GM20431 (cell line): Measurements from ENCODE around the gene BEAN1.

Experiments
- in situ Hi-C: fragments of 300-500 bp; cut with MseI, MboI; formaldehyde crosslinking; loops from one replicate; pipeline ENCODE4 v1.15.0; 2020; ENCODE audit warnings: low sequenced_read_pairs; ENCODE audit not compliant: unreplicated experiment

Gene BEAN1

DNA sequence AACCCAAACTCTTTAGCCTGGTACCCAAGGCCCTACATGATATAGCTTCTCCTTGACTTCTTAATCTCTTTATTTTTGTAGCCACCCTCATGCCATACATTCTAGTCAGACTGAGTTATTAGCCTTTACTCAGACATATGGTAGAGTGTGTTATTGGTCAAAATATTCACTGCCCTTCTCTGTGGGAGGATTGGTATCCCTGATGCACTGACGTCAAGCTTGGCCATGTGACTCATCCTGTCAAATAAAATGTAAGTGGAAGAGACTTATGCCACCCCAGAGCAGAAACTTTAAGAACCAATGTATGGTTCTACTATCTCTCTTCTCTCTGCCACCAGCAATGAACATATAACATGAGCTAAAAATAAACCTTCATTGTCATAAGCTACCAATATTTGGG, 12.2 kb upstream of the BEAN1 start:
- in situ Hi-C loops: loop anchor here (25.0 kb wide), 3 partner anchors 172 to 447 kb away; partner anchors contain the start of gene CMTM2

DNA sequence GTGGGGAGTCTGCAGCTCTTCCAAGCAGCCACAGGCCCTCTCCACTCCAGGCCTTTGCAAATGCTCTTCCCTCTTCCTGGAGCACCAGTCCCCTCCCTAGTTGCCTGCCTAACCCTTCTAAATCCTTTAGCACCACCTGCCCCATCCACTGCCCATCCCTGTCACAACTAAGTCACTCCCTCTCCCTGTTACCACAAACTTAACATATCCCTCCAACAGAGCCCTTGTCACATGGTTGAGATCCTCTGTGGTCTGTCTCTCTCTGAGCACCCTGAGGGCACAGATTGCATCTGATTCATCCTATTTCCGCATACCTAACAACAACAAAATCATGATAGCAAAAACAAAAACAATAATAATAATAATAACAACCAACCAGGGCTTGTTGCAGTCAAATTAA, 11.0 kb upstream of the BEAN1 start:
- in situ Hi-C loops: loop anchor here (25.0 kb wide), 3 partner anchors 171 to 446 kb away; partner anchors contain the start of gene CMTM2

DNA sequence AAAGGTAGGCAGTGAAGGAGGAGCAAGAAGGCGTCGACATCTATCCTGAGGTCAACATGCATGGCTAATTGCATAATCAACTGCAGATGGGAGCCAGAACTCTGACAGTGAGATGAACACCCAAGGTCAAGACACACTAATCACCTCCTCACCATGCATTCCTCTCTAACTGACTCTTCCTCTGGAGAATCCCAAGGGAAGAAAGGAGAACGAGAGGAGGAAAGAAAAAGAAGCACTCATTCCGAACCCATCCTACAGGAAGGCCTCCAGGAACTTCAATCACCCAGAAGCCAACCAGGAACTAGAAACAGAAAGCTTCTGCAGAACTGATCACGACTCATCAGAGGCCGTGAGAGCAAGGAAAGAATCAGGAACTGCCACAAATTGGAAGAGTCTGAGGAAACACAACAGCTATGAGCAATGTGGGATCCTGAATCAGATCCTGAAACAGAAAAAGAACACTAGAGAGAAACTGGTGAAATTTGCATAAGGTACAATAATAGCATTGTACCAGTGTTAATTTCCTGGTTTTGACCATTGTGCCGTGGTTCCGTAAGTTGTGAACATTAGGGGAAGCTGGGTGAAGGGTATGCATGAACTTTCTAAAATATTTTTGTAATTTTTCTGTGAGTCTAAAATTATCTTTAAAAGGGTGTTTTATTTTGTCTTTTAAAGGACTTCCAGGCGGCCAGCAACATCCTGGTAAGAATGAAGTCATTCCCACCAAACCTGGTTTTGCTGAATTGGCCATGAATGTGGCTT, 10.0 kb upstream of the BEAN1 start:
- in situ Hi-C loops: loop anchor here (25.0 kb wide), 3 partner anchors 170 to 445 kb away; partner anchors contain the start of gene CMTM2

DNA sequence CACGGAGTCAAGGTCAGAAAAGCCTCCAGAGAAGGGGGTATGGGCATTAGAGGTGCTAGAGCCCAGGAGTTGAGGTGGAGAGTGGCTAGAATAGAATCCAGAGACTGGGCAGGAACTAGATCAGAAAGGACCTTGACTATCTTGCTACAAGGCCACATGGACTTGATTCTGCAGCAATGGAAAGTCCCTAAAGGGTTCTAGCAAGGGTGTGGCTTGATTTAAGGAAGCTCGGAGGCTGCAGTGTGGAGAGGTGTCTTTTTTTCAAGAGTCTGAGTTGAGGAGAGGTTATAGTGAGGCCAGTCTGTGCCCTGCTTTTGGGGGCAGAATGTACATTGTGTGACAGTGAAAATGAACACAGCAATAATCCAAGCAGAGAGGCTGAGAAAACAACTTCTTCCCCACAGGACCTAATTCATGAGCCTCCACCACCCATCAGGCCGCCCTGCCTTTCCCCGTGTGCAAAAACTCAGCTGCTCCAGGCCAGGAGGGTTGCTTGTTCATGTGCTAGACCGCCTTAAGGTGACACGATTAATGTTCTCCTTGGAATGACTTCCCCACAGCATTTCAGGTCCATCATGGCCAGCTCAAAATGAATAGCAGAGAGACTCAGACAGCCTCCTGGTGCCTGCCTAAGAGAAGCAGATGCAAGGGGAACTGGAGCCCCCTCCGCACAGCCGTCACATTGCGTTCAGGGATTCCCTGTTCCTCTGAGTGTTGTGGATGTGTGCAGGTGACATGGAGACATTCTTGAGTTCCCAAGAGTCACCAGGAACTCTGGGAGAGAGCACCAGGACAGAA, 8.7 kb upstream of the BEAN1 start:
- in situ Hi-C loops: loop anchor here (25.0 kb wide), 3 partner anchors 169 to 444 kb away; partner anchors contain the start of gene CMTM2

DNA sequence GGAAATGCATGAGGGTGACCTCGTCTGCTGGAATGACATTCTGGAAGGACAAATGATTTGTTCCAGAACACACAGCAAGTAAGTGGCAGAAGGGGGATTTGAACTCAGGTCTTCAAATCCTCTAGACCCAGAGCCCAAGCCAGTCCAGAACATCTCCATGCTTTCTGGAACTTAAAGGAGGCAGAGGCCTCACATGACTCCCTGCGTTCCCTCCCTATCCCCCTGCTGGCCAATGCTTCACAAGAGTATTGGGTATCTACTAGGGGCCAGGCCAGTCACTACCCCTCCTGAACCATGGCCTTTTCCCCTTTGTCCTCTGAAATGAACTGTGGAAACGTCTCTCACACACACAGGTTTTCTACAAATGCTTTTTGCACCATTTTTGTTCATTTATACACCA, 7.6 kb upstream of the BEAN1 start:
- in situ Hi-C loops: loop anchor here (25.0 kb wide), 3 partner anchors 168 to 443 kb away; partner anchors contain the start of gene CMTM2

DNA sequence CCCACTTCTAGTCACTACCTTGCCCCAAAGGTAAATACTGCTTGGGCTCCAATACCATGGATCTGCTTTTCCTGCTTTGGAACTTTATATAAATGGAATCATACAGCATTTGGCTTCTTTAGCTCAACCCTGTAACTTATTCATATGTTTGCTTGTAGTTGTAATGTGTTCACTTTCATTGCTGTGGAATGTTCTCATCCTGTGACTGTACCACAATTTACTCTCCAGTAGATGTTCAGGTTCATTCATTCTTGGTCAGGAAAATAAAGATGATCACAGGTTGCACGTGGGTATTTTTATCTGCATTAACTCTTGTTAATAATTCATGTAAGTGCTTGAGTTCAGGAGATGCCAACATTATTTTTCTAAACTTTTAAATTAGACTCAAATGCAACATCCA, 6.7 kb upstream of the BEAN1 start:
- in situ Hi-C loops: loop anchor here (25.0 kb wide), 3 partner anchors 167 to 442 kb away; partner anchors contain the start of gene CMTM2

DNA sequence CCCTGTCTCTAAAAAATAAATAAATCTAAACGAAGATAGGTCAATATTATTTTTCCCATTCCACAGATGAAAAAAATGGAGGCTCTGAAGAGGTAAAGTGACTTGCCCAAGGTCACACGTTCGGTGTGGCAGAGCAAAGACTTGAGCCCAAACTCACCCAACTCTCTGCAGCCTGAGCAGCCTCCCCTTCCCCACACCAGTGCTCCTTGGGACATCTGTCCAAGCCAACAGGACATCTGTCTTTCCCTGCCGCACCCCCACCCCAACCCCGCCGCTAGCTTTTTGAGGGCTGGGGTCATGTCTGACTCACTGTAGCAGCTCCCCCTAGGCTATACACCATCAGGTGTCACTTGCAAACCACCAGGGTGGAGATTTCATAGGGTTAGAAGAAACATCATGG, 5.2 kb upstream of the BEAN1 start:
- in situ Hi-C loops: loop anchor here (25.0 kb wide), 3 partner anchors 165 to 440 kb away; partner anchors contain the start of gene CMTM2

DNA sequence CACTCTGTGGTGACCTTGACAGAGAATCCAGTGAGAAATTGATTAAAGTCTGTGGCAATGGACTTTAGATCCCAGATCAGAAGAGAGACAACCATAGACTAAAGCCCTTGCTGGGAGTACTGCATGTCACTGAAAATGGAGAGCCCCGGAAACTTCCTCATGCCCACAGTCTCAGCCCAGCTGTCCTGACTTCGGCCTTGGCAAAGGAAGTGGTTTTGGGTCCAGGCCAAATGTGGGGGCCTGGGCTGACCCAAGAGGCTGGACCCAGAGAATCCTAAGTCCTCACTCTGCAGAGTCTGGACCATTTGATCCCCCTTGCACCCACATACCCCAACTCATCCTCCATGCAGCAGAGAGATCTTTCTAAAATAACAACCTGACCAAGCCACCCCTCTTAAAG, 4.7 kb upstream of the BEAN1 start:
- in situ Hi-C loops: loop anchor here (25.0 kb wide), 3 partner anchors 165 to 440 kb away; partner anchors contain the start of gene CMTM2

DNA sequence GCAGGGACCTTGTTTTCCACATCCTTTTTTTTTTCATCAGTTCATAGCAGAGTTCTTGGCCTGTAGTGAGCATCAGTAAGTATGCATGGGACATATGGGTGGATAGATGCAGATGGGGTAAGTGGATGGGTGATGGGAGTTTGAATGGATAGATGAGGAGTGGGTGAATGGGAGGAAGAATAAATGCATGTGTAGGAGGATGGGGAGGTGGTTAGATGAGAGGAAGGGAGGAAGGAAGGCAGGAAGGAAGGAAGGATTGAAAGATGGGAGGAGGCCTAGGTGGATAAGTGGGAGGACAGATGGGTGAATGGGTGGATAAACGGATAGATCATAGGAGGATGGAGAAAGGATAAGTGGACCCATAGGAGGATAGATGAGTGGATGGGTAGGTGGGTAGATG, 3.9 kb upstream of the BEAN1 start:
- in situ Hi-C loops: loop anchor here (25.0 kb wide), 3 partner anchors 164 to 439 kb away; partner anchors contain the start of gene CMTM2

DNA sequence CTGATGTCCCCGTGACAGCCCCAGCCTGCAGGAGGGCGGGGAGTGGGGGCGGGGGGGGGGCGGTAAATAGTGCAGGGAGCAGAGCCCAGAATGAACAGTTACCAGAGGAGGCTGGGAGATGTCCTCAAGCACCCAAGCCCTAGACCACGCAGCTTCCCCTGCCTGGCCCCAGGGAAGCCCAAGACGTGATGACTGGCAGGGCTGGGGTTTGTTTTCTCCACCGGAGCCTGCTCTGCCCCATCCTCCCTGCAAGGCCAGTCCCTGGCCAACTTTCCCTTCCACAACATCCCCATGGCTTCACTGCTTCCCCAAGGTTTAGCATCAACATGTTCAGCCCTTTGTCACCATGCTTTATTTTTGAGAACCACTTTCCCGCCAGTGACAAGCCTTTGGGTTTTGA, 1.4 kb upstream of the BEAN1 start:
- in situ Hi-C loops: no loop called here

DNA sequence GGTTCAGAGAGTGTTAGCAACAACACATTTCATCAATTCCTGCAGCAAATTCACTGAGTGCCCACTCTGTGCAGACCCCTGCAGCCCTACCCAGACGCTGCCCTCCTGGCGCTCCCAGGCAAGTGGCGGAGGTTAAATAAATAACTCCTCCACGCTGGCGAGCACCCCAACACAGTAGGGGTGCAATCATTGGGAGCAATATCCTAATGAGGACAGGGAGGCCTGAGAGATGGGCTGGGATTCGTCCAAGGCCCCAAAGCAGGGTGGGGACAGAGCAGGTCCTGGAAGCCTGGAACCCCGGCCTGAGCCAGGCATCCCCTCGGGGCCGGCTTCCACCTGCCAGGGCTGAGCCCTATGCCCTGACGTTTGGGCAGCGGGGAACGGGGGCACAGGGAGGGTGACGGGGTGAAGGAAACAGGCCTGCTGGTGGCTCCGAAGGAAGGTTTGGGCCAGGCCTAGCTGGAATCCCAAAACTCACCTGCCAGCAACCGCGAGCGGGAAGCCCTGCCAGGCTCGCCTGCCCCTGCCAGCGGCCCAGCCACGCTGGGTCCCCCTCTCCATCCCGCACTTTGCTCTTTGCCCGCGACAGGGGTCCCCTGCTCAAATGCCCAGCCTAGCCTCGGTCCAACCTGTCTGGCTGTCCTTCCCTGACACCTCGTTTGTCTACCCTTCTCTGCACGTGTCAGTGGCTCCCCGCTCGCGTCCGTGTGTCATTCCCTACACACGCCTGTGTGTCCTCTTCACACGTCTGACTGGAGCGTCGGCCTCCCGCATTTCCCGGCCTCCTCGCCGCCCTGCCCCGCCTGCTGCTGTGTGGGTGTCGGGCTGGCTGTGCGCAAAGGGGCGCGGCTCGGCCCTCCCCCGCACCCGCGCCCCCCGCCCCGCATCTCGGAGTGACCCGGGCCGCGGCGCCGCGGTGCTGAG, 721 bp upstream of the BEAN1 start:
- in situ Hi-C loops: no loop called here

DNA sequence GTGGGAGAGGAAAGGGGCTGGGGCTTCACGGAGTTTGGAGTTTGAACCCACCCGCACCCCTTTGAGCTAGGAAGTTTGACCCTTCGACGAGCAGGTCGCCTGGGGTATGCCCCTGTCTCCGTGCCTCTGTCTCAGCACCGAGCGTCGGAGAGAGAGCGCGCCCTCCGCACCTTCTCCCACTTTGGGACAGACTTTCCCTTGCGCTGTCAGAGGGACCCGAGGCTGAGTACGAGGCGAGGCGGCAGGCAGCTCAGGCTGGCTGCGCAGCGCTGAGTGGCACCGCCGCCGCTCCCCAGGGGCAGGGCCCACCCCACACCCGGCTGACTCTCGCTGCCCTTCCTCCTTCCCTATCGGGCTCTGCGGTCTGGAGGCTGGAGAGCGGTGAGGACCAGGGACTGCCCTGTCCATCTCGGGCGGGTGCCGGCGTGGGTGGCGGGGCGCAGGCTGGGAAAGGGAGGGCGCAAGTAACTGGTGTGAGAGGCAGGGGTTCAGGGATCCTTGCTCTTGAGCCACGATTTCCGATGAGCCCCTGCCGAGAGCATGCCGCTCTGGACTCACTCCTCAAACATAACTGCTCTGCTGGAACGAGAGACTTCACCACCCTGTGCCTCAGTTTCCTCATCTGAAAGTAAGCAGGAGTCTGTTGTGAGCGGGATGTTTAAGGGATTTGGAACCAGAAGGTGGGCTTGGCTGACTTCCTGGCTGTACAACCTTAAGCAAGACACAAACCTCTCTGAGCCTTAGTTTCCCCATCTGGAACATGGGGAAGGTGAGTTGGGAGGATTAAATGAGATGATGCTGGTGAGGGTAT, 981 bp downstream of the BEAN1 start:
- in situ Hi-C loops: no loop called here

DNA sequence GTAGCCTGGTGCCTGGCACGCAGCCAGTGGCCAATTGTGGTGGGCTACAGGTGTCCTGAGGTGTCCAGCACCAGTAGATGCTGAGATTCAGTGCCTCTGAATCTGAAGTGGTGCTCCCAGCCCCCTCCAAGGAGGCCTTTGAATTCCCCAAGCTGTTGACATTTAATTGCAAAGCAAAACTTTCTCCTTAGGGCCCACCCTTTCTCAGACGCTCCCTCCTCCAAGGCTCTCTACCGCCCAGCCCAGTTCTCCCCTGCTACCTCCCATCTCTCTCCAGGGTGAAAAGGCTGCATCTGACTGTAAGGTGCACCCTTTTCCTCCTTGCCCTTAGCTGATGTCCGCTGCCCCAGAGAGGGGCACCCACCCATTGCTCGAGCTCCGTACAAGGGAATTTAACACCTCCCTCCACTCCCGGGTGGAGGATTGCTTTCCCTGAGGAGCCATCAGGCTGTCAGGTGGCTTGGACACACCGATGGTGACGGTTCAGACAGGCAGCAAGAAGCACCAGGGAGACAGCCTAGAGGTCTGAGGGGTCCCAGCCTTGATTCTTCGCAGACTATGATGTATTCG, 1.7 kb downstream of the BEAN1 start:
- in situ Hi-C loops: no loop called here

DNA sequence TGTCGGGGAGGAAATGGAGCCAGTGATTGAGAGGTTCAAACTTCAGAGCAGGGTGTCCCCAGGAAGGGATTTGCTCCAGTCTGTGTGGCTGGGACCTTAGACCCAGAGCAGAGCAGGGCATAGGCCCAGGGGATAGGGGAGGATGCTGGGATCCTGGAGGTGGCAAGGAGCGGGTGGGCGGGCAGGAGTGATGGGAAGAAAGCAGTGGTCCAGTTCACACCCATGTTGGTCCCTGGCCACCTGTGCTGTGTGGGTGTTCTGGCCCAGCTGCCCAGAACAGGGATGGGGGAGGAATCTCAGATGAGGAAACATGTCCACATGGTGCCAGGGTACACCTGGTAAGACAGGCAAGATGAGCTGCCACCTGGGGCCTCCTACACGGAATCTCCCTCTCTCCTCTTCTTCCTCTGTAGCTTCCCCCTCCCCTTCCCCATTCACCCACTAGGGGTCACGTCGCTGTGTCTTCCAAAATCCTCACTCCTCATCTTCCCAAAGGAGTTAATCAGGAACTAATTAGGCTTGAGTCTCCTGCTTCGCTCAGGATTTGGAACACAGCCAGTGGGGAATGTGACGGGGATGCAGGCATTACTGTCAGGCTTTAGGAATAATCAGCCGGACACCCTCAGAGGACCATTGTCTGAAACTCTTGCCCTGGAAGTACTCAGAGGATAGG, 2.3 kb downstream of the BEAN1 start:
- in situ Hi-C loops: no loop called here

DNA sequence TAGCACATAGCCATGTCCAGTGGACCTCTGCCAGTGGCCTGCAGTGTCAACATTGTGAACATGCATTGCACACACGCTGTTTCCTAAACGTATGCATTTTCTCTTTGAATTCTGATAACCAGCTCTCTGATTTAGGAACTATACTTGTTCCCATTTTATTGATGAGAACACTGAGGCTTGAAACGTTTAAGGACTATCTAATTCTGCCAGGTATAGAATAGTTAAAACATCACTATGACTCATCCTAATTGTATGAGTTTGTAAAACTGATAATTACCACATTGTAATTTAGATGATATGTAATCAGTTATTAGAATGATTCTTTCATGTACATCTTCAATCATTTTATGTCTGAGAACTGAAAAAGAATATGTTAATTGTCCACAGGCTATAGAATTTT, 3.1 kb downstream of the BEAN1 start:
- in situ Hi-C loops: no loop called here

DNA sequence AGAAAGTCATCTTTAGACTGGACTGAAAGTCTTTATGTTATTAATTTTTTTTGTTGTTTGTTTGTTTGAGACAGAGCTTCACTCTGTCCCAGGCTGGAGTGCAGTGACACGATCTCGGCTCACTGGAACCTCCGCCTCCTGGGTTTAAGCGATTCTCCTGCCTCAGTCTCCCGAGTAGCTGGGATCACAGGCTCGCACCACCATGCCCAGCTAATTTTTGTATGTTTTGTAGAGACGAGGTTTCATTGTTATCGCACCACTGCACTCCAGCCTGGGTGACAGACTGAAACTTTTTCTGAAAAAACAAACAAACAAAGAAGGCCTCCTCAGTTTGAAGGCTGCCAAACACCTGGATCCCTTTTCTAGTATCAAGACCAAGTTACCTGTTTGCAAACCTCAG, 4.7 kb downstream of the BEAN1 start:
- in situ Hi-C loops: no loop called here

DNA sequence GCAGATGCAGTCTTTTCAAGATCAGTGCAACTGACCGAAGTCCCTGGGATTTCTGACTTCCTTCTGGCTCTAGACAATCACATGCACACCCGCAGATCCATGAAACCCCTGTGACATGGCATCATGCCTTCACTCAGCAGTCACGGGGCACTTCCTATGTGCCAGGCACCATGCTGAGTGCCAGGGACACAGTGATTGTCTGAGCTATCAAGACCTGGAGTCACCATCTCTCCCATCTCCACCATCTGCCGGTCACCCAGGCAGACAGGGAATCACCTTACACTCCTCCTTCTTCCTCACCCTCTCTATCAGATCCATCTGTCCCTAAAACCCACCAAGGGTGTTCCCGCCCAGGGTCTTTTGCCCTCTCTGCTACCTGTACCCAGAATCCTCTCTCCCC, 5.3 kb downstream of the BEAN1 start:
- in situ Hi-C loops: no loop called here
